Stimulated activated CD4-positive, alpha-beta T cell treated with anti-CD3 and anti-CD28 coated beads, Interleukin-1b, Interleukin-23, amount 100 ng/mL, for 48 hours (primary cell): Measurements from ENCODE around the gene TSPAN32.

ENCODE experiments used
- DNase-seq: peaks from one replicate; pipeline ENCODE4 v3.0.0-alpha.2; 2020

The TSPAN32 gene, protein sequence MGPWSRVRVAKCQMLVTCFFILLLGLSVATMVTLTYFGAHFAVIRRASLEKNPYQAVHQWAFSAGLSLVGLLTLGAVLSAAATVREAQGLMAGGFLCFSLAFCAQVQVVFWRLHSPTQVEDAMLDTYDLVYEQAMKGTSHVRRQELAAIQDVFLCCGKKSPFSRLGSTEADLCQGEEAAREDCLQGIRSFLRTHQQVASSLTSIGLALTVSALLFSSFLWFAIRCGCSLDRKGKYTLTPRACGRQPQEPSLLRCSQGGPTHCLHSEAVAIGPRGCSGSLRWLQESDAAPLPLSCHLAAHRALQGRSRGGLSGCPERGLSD

DNA sequence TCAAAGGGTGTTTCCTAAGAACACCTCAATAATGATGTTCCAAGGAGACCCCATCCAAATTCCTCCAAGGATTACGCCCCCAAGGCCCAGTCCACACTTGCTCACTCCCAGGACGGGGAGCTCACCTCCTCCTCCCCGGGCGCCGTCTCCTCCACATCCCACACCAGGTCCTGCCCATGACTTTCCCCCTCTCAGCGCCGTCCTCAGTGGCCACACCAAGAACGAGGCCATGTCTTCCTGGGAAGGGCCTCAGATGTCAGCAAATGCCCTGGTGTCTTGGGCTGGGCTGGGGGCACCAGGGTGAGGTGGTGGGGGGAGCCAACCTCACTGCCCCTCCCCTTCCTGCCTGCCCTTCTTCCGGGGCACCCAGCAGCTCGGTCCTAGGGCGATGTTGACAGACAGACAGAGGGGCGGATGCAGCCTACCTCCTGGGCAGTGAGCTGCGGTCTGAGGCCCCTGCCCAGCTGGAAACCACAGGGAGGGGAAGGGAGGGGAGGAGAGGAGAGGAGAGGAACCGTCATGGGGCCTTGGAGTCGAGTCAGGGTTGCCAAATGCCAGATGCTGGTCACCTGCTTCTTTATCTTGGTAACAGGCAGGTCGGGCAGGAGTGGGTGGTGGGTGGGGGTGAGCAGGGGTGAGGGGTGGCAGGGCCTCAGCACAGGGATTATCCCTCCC is at the start of gene TSPAN32, which contains the start of gene C11orf21:
Gene TSPAN32, plus strand, starts transcription at position 383 of the 675 bp plus-strand sequence. Its CDS starts 137 bp downstream, at position 520.
Gene C11orf21, minus strand, starts transcription at position 288 of the 675 bp plus-strand sequence. Its CDS starts 110 bp downstream, at position 178.
- peak; percentile 53 for DNase-seq

DNA sequence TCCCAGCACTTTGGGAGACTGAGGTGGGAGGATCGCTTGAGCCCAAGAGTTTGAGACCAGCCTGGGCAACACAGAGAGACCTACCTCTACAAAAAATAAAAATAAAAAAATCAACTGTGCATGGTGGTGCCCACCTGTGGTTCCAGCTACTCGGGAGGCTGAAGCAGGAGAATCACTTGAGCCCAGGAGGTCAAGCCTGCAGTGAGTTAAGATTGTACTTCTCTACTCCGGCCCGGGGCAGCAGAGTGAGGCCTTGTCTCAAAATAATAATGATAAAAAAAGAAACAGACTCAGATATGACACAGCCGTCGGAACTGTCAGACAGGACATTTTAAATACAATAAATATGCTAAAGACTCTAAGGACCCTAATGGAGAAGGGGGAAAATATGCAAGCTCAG is 49.8 kb upstream of the TSPAN32 start:
- no peak for DNase-seq

DNA sequence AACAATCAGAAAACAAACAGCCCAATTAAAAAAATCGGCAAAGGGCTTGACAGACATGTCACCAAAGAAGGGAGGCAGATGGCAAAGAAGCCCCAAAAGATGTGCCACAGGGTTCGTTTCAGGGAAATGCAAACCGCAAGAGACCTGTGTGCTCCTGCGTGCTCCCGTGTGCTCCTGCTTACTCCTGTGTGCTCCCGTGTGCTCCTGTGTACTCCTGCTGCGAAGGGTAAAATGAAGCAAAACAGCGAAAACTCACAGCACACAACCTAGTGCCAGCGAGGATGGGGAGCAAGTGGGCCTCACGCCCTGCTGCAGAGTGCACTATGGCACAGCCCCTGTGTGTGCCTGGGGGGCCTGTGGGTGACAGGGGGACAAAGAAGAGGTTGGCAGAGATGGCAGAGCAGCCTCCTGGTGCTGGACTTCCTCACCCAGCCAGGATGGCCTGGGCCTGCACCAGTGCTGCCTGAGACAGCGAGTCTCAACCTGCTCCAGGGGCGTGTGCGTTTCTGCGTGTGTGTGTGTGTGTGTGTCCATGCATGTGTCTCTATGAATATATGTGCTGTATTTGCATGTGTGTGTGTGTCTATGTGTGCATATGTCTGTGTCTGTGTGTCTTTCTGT is 45.4 kb upstream of the TSPAN32 start:
- DNase-seq, result no peak

DNA sequence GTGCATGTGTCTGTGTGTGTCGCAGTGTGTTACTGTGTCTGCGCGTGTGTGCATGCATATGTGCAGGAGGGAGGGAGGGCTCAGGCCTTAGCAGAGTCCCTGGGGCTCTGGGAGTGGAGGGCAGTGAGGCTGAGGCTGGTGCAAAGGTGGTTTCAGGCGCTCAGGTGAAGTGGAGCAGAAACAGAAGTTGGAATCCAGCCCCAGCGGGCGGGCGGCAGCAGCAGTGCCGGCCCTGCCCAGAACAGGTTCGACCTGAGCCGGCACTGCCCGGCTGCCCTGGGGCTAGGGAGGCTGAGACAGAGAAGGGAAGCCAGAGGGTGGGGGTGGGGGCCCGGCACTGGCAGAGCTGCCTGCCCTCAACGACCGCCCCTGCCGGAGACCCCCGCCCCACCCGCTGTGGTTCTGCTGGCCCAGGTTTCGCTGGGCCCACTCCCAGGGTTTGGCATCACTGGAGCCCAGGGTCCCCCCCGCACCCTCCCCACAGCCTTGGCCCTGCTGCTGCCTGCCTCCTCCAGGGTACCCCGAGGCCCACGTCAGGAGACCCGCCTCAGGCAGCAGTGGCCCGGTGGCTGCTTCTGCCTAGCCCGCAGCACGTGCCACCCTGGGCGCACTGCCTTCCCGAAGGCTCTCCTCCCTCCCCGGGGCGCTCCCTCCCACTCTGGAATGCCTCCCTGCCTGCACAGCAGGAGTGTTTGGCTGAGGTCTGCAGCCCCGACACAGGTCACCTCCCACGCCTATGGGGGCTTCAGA is 44.7 kb upstream of the TSPAN32 start:
- no peak for DNase-seq

DNA sequence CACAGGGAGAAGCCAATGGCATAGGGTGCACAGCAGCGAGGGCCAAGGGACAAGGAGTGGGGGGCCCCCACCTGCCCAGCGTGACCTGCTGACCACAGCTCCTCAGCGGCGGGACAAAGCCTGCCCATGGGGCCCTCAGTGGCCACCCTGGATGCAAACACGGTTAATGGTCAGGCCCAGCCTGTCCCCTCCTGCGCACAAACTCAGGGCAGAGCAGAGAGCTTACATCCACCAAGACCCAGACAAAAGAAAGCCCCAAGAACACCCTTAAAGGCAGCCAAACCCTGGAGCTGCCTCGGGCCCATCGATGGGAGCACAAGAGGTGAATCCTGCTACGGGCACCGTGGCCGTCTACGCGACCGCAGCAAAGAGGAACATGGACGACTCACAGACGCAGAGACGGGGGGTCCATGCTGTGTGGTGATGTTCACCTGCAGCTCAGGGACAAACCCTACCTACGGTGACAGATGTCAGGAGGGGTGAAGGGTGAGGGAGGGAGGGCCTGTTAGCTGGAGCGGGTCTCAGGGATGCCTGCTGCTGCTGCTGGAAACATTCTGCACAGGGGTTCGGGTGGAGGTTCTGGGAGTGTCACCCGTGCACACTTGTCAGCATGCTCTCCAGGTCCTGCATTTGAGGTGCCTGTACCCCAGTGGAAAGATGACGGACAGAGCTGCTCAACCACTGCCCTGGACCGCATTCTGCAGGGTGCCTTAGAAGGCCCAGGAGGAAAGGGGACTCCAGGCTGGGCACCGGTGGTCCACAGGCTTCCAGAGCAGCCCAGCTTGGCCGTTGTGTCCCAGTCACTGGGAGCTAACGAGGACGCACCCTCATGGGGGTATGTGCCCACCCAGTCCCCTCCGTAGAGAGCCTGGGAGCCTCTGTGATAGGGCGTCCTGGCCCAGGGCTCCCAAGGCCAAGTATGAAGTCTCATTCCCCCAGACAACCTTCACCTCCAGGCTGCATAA is 43.0 kb upstream of the TSPAN32 start:
- no peak for DNase-seq

DNA sequence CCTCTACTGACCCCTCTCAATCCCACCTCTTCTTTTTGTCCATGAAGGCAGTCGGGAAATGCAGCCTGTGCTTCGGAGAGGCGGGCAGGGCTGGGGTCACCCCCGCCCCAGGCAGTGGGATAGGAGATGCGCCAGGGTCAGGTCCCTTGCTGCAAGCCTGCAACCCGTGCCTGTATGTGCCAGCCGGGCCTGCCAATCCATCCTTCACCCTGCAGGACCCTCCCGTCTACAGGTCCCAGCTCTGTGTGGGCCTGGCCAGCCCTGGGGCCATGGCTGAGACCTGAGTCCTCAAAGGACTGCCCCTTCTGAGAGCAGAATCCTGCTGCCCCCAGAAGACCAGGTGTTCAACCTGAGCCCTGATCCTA is 42.4 kb upstream of the TSPAN32 start:
- DNase-seq, result no peak

DNA sequence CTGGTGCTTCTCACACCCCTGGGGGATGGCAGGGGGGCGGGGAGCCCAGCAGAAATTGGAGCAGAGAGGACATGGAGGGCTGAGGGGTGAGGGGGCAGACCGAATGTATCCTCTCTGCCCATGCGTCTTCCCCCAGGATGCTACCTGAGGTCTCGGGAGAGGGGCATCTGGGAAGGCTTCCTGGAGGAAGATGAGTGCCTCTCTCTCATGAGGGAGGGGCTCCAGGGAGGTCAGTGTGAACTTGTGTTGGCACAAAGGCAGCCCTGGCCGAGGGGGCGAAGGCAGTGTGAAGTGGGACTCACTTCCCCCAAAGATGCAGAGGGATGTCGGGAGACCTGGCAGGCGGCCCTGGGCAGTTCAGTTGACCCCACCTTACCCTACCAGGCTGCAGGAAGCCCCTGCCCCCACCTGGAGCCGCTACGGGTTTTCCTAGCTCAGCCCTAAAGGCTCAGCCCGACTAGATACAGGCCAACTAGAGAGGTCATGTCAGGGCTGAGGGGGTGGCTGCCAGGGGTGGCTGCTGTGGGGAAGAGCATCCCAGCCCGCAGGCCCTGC is 41.8 kb upstream of the TSPAN32 start:
- DNase-seq, result no peak

DNA sequence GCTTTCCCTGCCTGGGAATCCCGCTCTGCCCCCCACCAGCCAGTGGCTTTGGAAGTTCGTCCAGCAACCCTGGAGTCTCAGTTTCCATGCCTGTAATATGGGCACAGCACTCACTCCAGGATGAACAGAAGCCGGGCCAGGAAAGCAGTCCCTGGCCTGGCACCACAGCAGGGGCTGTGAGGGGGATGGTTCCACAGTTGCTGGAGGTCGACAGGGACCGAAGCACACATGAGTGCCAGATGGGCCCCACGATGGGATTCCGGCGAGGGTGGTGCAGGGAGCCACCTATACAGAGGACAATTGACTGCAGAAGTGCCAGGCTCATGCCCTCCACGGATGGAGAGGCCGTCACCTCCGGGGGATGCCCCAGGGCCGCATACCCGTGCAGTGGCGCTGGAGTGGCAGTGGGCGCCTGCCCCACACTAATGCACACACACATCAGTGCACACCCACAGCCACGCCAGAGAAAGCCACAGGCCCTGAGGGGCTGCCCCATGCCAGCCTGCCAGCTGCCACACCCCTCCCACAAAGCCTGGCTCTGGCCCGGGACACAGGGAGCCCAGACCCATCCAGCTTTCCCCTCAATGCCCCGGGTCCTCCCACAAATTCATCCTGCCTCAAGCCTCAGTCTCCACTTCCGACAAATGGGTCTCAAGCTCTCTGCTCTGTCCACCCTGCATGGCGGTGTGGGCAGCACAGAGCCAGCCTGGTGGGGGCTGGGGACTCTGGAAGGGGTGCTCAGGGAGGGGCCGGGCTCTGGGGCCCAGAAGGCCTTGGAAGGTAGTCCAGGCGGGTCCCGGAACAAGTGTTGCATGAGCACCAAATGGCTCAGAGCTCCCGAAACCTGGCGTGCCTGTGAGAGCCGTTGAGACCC is 41.1 kb upstream of the TSPAN32 start:
- DNase-seq, result no peak

DNA sequence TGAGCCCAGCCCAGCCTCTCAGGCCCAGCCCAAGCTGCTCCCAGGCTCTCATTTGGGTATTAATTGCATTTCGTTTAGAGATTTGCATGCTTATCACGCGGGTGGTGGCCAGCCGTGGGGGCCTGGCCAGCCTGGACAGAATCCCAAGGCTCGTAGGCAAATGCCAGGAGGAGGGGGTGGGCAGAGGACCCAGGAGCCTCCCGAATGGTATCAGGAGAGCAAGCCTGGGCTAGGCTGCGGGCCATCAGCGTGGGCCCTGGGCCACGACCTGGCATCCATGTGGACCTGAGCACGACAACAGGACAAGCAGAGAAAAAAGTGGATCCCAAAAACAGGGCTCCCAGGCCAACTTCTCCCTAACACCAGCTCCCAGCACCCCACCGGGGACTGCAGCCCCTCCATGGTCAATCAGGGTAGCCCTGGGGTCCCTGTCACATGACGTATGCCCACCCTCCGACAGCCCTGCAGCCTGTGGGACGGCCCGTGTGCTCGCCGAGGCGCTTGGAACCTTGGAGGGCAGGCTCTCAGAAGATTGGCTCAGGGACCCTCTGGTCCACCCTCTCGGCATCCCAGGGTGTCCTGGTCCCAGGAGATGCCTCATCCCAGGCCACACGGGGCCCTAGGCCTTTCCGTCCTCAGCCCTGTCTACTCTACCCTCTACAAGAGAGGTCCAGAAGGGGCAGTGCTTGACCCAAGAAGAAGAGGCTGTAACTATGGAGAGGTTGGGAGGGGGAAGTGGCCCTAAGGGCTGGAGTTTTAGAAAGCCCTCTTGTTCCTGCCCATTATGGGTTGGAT is 40.2 kb upstream of the TSPAN32 start:
- no peak for DNase-seq

DNA sequence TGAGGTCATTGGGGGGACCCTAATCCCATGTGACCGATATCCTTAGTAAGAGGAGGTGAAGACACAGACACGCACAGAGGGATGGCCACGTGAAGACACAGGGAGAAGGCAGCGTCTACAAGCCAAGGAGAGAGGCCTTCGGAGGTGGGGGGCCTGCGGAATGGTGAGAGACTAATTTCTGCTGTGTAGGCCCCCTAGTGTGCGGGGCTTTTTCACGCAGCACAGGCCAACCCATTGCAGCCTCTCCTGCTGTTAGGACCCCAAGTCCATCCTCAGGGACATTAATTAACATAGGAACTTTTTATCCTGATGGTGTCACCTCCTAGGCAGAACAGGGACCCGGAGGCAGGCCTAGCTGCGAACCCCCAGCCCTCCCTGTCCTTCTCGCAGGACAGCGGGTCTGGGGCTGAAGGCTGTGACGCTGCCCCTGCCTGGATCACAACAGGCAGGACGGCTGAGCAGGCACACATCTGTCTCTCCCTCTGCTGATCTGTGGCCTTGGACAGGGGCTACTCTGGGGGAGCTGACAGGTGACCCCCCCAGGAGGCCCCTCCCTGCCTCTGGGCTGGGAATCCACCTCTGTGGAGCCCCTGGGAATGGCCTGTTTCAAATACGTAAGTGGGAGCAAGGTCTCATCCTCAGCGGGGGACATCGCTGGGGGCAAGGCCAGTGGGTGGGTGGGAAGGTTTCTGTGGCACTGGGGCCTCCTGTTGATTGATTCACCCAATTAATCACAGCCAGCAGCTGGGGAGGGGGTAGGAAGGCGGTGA is 39.3 kb upstream of the TSPAN32 start:
- DNase-seq, result no peak

DNA sequence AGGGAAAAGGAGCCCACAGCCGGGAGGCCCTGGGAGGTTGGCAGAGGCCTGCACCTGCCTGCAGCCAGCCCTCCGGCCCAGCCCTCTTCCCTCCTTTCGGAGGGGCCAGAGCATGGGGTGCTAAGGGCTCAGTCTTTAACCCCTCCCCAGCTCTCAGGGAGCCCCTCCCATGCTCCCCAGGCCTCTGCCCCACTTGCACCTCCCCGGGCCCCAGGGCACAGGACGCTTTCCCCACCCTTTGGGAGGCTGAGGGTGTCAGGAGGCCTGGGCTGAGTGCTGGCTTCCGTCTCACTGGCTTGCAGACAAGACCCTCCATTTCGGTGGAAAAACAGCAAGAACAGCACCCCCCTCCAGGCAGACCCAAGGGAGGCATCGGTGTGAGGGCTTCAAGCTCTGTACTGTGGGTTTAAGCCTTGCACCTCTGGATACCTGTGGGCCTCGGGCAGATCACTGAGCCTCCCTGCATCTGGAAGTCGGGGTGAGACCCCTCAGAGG is 38.7 kb upstream of the TSPAN32 start:
- no peak for DNase-seq

DNA sequence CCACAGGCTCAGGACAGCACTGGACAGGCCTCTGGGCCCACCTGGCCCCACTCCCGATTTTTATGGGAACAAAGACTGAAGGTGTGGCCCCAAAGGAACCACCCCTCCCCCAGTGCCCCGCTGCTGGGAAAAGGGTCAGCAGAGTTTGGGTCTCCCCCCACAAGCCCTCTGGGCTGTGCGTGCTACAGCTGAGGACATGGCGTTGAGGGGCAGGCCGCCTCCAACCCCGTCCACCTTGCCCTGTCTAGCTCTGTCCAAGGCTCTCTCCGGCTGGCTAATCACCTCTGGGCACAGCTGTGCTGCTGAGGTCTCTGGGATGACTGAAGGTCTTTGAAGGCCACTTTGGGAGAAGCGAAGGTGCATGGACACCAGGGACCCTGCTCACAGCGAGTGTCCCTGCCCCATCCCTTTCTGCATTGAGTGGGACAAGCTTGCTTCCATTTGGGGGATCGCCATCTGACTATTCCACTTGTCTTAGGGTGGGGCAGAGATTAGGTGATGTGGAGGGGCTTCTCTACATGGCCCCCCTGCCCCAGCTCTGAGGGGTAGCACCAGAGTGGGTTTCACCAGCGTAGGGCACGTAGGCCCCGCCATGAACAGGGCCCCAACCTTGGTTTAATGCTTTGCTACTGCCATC is 38.0 kb upstream of the TSPAN32 start:
- no peak for DNase-seq

DNA sequence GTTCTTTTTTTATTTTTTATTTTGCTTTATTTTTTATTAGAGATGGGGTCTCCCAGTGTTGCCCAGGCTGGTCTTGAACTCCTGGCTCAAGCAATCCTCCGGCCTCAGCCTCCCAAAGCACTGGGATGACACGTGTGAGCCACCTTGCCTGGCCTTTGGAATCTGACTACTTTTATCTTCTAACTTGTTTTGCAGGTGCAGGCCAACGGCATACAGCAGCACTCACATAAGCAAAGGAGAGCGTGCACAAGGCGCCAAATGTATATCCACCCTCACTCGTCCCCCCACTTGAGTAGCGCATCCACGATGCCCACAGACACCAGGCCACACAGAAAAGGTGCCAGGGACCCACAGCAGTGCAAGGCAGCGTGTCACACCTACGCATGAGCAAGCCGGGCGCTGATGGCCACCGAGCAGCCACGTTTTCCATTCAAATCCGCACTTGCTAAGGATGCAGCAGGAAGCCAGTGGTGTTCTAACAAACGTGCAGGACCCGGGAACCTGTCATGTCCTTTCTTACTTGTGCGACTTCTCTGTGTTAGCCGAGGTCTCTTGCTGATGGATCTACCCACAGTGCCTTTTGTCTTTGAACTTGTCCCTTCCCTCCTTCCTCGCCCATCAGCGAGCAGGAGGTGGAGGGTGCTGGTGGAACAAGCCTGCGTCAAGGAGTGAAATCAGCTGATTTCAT is 37.3 kb upstream of the TSPAN32 start:
- no peak for DNase-seq

DNA sequence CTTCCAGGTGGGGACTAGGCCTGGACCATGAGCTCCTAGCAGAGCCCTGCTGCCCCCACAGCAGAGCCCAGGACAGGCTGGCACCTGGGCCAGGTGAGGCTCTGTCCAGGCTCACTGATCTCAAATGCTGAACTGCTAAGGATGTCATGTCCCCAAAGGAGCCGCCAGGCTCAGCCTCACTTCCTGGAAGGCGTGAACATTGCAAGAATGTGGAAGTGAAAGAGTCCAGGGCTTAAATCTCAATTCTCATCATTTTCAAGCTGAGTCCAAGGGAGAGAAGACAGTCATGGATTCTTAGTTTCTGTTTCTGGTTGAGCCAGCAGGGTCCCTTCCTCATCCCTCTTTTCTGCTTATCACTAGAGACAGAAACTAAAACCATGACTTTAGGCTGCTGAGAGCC is 36.4 kb upstream of the TSPAN32 start:
- DNase-seq, result peak; percentile 23

DNA sequence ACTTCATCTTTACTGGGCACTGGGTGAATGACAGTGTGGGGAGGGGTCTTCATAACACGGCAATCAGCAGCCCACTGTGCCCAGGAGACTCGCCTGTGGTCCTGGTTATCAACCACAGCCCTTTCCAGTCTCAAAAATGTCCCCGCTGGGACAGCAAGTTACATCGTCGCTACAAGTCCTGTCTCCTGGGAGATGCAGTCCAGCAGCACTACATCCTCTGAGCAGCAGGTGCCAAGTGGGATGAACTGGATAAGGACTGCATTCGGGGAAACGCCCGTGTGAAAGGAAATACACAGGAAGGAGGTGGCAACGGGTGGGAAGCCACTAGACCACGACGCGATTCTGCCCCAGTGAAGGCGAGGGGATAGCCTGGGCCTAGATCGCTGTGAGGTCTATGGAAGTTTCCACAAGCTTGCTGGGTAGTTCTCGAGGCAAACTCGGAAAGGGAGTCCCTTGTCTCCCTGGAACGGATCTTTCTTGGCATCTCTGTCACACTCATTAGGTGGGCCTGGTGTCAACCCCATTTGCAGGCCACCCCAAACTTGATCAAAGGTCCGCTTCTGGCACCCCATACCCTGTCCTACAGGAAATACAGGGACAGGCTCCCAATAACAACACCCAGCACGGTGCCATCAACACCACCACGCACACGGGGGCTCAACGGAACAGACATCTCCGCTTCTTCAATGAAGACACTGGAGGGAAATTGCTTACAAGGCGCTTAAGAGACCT is 35.8 kb upstream of the TSPAN32 start:
- DNase-seq, result no peak

DNA sequence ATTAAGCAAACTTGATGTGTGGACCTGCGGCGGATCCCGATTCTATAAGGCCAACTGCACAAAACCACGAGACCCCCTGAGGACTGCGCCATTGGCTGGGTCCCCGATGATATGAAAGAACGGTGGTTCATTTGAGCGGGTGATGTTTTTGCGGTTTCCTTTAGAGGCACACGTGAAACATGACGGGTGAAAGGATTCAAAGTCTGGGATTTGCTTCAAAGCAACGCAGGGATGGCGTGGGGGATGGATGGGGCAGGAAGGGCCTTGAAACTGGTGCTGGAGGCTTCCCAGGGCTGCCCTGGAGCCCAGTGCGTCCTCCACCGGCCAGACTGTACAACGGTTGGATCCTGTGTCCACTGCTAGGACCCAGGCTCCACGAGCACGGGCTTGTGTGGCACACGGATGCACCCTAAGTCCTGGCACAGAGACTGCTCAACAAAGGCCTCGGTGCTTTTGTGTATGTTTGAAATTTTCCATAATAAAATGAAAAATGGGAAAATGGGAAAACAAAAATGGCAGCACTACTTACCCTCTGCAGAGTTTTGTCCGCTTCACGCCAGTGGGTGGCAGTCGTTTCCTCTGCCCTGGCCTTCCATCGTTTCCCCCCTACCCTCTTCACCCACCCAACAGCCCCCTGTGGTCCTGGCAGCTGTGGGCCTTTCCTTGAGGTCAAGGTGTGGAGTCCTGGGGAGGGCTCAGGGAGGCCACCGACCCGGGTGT is 35.1 kb upstream of the TSPAN32 start:
- no peak for DNase-seq
